Measurements from ENCODE around the gene GPR107.
"Not testable (repeated sequence)": the region's sequence is repeated elsewhere in the genome, so short reads cannot be mapped to it uniquely, and the experiment has no call there.

Gene GPR107

GRCh38 chr9:130010151-130010988 lies 43.3 kb upstream of the GPR107 start:
- peak overlapping the region; percentile 99 for H3K27ac ChIP-seq
- H3K4me3 ChIP-seq (IDR thresholded peaks at IDR 0.05; ENCODE audit: insufficient read depth, low read depth, low read length): no peak overlapping the region
- H3K36me3 ChIP-seq (ENCODE audit: insufficient read depth): no peaks in the 10 kb centered on the region
- H3K4me1 ChIP-seq (ENCODE audit: low read depth, poor library complexity, severe bottlenecking): peaks cover 74% of the 10 kb centered on the region
- no peaks in the 10 kb centered on the region for H3K27me3 ChIP-seq (ENCODE audit: insufficient read depth, low read depth)
- peaks cover 59% of the 10 kb centered on the region for H3K79me2 ChIP-seq (ENCODE audit: insufficient read depth, low read depth)
- no peak overlapping the region for H2AFZ ChIP-seq (ENCODE audit: low read depth)
- peak overlapping the region; percentile 78 for H3K9ac ChIP-seq
- no peak for TF ChIP-seq CTCF (conservative IDR thresholded peaks at IDR 0.05; ENCODE audit: low read depth, low read length)
- peak overlapping the region; percentile 100 for H3K4me2 ChIP-seq
- no peaks in the 10 kb centered on the region for H4K20me1 ChIP-seq (ENCODE audit: insufficient read depth)

GRCh38 chr9:130013326-130013725 lies 40.4 kb upstream of the GPR107 start:
- H2AFZ ChIP-seq (ENCODE audit: low read depth): no peak overlapping the region
- H4K20me1 ChIP-seq (ENCODE audit: insufficient read depth): no peaks in the 10 kb centered on the region
- H3K79me2 ChIP-seq (ENCODE audit: insufficient read depth, low read depth): peaks cover 55% of the 10 kb centered on the region
- H3K9ac ChIP-seq: no peak overlapping the region
- TF ChIP-seq CTCF (conservative IDR thresholded peaks at IDR 0.05; ENCODE audit: low read depth, low read length): no peak
- H3K27ac ChIP-seq: no peak overlapping the region
- no peak overlapping the region for H3K4me2 ChIP-seq
- no peaks in the 10 kb centered on the region for H3K27me3 ChIP-seq (ENCODE audit: insufficient read depth, low read depth)
- no peaks in the 10 kb centered on the region for H3K36me3 ChIP-seq (ENCODE audit: insufficient read depth)
- no peak overlapping the region for H3K4me3 ChIP-seq (IDR thresholded peaks at IDR 0.05; ENCODE audit: insufficient read depth, low read depth, low read length)
- H3K4me1 ChIP-seq (ENCODE audit: low read depth, poor library complexity, severe bottlenecking): peaks cover 81% of the 10 kb centered on the region

GRCh38 chr9:130015353-130016019 lies 38.2 kb upstream of the GPR107 start:
- H3K27me3 ChIP-seq (ENCODE audit: insufficient read depth, low read depth): no peaks in the 10 kb centered on the region
- no peak overlapping the region for H2AFZ ChIP-seq (ENCODE audit: low read depth)
- no peaks in the 10 kb centered on the region for H3K36me3 ChIP-seq (ENCODE audit: insufficient read depth)
- H3K4me2 ChIP-seq: no peak overlapping the region
- H3K4me1 ChIP-seq (ENCODE audit: low read depth, poor library complexity, severe bottlenecking): peaks cover 67% of the 10 kb centered on the region
- no peak overlapping the region for H3K9ac ChIP-seq
- H3K27ac ChIP-seq: peak overlapping the region; percentile 93; the same call in 1 of the 2 replicates
- H4K20me1 ChIP-seq (ENCODE audit: insufficient read depth): no peaks in the 10 kb centered on the region
- no peak overlapping the region for H3K4me3 ChIP-seq (IDR thresholded peaks at IDR 0.05; ENCODE audit: insufficient read depth, low read depth, low read length)
- TF ChIP-seq CTCF (conservative IDR thresholded peaks at IDR 0.05; ENCODE audit: low read depth, low read length): no peak
- peaks cover 49% of the 10 kb centered on the region for H3K79me2 ChIP-seq (ENCODE audit: insufficient read depth, low read depth)

- Histone ChIP-seq H3K27me3 (ENCODE audit: insufficient read depth, low read depth) (no peaks in the 10 kb centered on the region), H3K4me1 (ENCODE audit: low read depth, poor library complexity, severe bottlenecking) (peaks cover 67% of the 10 kb centered on the region), H3K4me3 (IDR thresholded peaks at IDR 0.05; ENCODE audit: insufficient read depth, low read depth, low read length) (no peak overlapping the region), H2AFZ (ENCODE audit: low read depth) (no peak overlapping the region), H3K4me2 (peak overlapping the region; percentile 52), H4K20me1 (ENCODE audit: insufficient read depth) (no peaks in the 10 kb centered on the region), H3K9ac (peak overlapping the region; percentile 56), H3K36me3 (ENCODE audit: insufficient read depth) (no peaks in the 10 kb centered on the region), H3K27ac (peak overlapping the region; percentile 93), H3K79me2 (ENCODE audit: insufficient read depth, low read depth) (peaks cover 55% of the 10 kb centered on the region)
- TF ChIP-seq CTCF (conservative IDR thresholded peaks at IDR 0.05; ENCODE audit: low read depth, low read length): no peak
Measured at GRCh38 chr9:130017076-130017475, 36.6 kb upstream of the GPR107 start.

- H3K9ac ChIP-seq: peak overlapping the region; percentile 56
- H3K4me2 ChIP-seq: peak overlapping the region; percentile 52
- not testable (repeated sequence) for H3K4me3 ChIP-seq (IDR thresholded peaks at IDR 0.05; ENCODE audit: insufficient read depth, low read depth, low read length); H2AFZ ChIP-seq (ENCODE audit: low read depth); H3K27me3 ChIP-seq (ENCODE audit: insufficient read depth, low read depth); H3K36me3 ChIP-seq (ENCODE audit: insufficient read depth); H4K20me1 ChIP-seq (ENCODE audit: insufficient read depth)
- peaks cover 67% of the 10 kb centered on the region for H3K4me1 ChIP-seq (ENCODE audit: low read depth, poor library complexity, severe bottlenecking)
- peak overlapping the region; percentile 93 for H3K27ac ChIP-seq
- peaks cover 55% of the 10 kb centered on the region for H3K79me2 ChIP-seq (ENCODE audit: insufficient read depth, low read depth)
Measured at GRCh38 chr9:130017510-130017909, 36.2 kb upstream of the GPR107 start.

Data from KMS-11 (cell line).